H9 (cell line): ENCODE results near the gene KRTAP10-12. TPM values are rescaled to one million over a fixed set of nuclear protein-coding genes. Genes with fewer than 3 reads are reported as not detected.

Source experiments
- DNase-seq: peaks from one replicate; pipeline ENCODE4 v3.0.0-alpha.2; 2017
- H2AFZ ChIP-seq: one replicate; pipeline ENCODE4 v1.6.1; 2013; ENCODE audit warnings: mild to moderate bottlenecking, low read length, control low read depth, moderate library complexity
- H2AK5ac ChIP-seq: 2 replicates; pipeline ENCODE4 v1.6.1; 2013; ENCODE audit warnings: low read length, control low read depth, mixed read lengths; ENCODE audit not compliant: insufficient read length
- H2BK120ac ChIP-seq: one replicate; pipeline ENCODE4 v1.6.1; 2013; ENCODE audit warnings: low read depth, mild to moderate bottlenecking, low read length, control low read depth, inconsistent platforms; ENCODE audit not compliant: poor library complexity, severe bottlenecking
- H2BK12ac ChIP-seq: 2 replicates; pipeline ENCODE4 v1.6.1; 2013; ENCODE audit warnings: low read length, control low read depth, mixed read lengths, low read depth; ENCODE audit not compliant: insufficient read length
- H2BK15ac ChIP-seq: 2 replicates; pipeline ENCODE4 v1.6.1; 2013; ENCODE audit warnings: low read depth, low read length, control low read depth
- H2BK20ac ChIP-seq: one replicate; pipeline ENCODE4 v1.6.1; 2013; ENCODE audit warnings: low read depth, mild to moderate bottlenecking, low read length, control low read depth, inconsistent platforms; ENCODE audit not compliant: poor library complexity, severe bottlenecking
- H2BK5ac ChIP-seq: 2 replicates; pipeline ENCODE4 v1.6.1; 2013; ENCODE audit warnings: low read length, control low read depth, mixed read lengths; ENCODE audit not compliant: insufficient read length
- H3K14ac ChIP-seq: 2 replicates; pipeline ENCODE4 v1.6.1; 2013; ENCODE audit warnings: low read length, control low read depth; ENCODE audit not compliant: insufficient read depth
- H3K18ac ChIP-seq: 2 replicates; pipeline ENCODE4 v1.6.1; 2013; ENCODE audit warnings: low read depth, mild to moderate bottlenecking, mixed read lengths, low read length, control low read depth; ENCODE audit not compliant: insufficient read length
- H3K23ac ChIP-seq: 2 replicates; pipeline ENCODE4 v1.6.1; 2013; ENCODE audit warnings: low read length, control low read depth, mixed read lengths, low read depth; ENCODE audit not compliant: insufficient read length
- H3K23me2 ChIP-seq: 2 replicates; pipeline ENCODE4 v1.6.1; 2013; ENCODE audit warnings: low read depth, mild to moderate bottlenecking, mixed read lengths, low read length, control low read depth; ENCODE audit not compliant: insufficient read length, poor library complexity, severe bottlenecking
- H3K27ac ChIP-seq: 2 replicates; pipeline ENCODE4 v1.5.1; 2013; ENCODE audit warnings: low read length, control low read depth, mixed read lengths, low read depth; ENCODE audit not compliant: insufficient read length
- H3K27me3 ChIP-seq: 2 replicates; pipeline ENCODE4 v1.6.1; 2013; ENCODE audit warnings: low read length, control low read depth, inconsistent platforms; ENCODE audit not compliant: insufficient read depth
- H3K4ac ChIP-seq: 2 replicates; pipeline ENCODE4 v1.6.1; 2013; ENCODE audit warnings: low read depth, mild to moderate bottlenecking, control low read depth, inconsistent platforms, low read length, moderate library complexity
- H3K4me1 ChIP-seq: 2 replicates; pipeline ENCODE4 v1.6.1; 2013; ENCODE audit warnings: low read length, control low read depth, inconsistent platforms; ENCODE audit not compliant: insufficient read depth
- H3K4me2 ChIP-seq: 2 replicates; pipeline ENCODE4 v1.6.1; 2013; ENCODE audit warnings: low read length, control low read depth, mixed read lengths; ENCODE audit not compliant: insufficient read length, insufficient read depth
- H3K56ac ChIP-seq: 2 replicates; pipeline ENCODE4 v1.6.1; 2013; ENCODE audit warnings: low read depth, mild to moderate bottlenecking, mixed read lengths, low read length, control low read depth; ENCODE audit not compliant: insufficient read length
- H3K79me1 ChIP-seq: 2 replicates; pipeline ENCODE4 v1.6.1; 2013; ENCODE audit warnings: low read depth, mild to moderate bottlenecking, moderate library complexity, low read length, control low read depth, inconsistent platforms; ENCODE audit not compliant: insufficient read depth, poor library complexity, severe bottlenecking
- H3K79me2 ChIP-seq: 2 replicates; pipeline ENCODE4 v1.6.1; 2013; ENCODE audit warnings: low read length, control low read depth, inconsistent platforms; ENCODE audit not compliant: insufficient read depth
- H3K9ac ChIP-seq: 2 replicates; pipeline ENCODE4 v1.6.1; 2013; ENCODE audit warnings: low read length, control low read depth, mixed read lengths; ENCODE audit not compliant: insufficient read length; ENCODE audit errors: extremely low read depth
- H3K9me3 ChIP-seq: one replicate; pipeline ENCODE4 v1.6.1; 2013; ENCODE audit warnings: low read depth, low read length, inconsistent platforms; ENCODE audit not compliant: control insufficient read depth
- H3T11ph ChIP-seq: one replicate; pipeline ENCODE4 v1.6.1; 2013; ENCODE audit warnings: mild to moderate bottlenecking, low read length, control low read depth, inconsistent platforms
- H4K20me1 ChIP-seq: one replicate; pipeline ENCODE4 v1.6.1; 2013; ENCODE audit not compliant: control insufficient read depth, insufficient read length, insufficient read depth
- H4K5ac ChIP-seq: 2 replicates; pipeline ENCODE4 v1.6.1; 2013; ENCODE audit warnings: low read depth, mild to moderate bottlenecking, mixed read lengths, low read length, control low read depth; ENCODE audit not compliant: insufficient read length
- H4K8ac ChIP-seq: replicated peaks from 2 replicates; pipeline ENCODE4 v1.6.1; 2013; ENCODE audit warnings: low read length, control low read depth, mixed read lengths, low read depth; ENCODE audit not compliant: insufficient read length
- H4K91ac ChIP-seq: 2 replicates; pipeline ENCODE4 v1.6.1; 2013; ENCODE audit warnings: low read depth, mild to moderate bottlenecking, moderate library complexity, mixed read lengths, low read length, control low read depth; ENCODE audit not compliant: insufficient read length
- H3K27ac Mint-ChIP-seq, 3 experiments: 2 replicates in 2 of 3; 3 replicates in 1 of 3; pipeline ENCODE4 v1.8.0; 2020 to 2021; ENCODE audit warnings: mixed read lengths in 3 of 3, mild to moderate bottlenecking in 1 of 3, moderate library complexity in 1 of 3
- H3K27me3 Mint-ChIP-seq: 2 replicates; pipeline ENCODE4 v1.8.0; 2021; ENCODE audit warnings: low read depth, mild to moderate bottlenecking, moderate library complexity, mixed read lengths
- H3K36me3 Mint-ChIP-seq, 3 experiments: 2 replicates in 2 of 3; 3 replicates in 1 of 3; pipeline ENCODE4 v1.8.0; 2020 to 2021; ENCODE audit warnings: low read depth in 3 of 3, mixed read lengths in 3 of 3; ENCODE audit not compliant: insufficient read depth in 1 of 3
- H3K4me1 Mint-ChIP-seq, 2 experiments: 2 replicates each; pipeline ENCODE4 v1.8.0; 2020; ENCODE audit warnings: mixed read lengths in 2 of 2
- H3K4me3 Mint-ChIP-seq, 2 experiments: 2 replicates in 1 of 2; 3 replicates in 1 of 2; pipeline ENCODE4 v1.8.0; 2020 to 2021; ENCODE audit warnings: mild to moderate bottlenecking in 2 of 2, mixed read lengths in 2 of 2, moderate library complexity in 1 of 2
- H3K9me3 Mint-ChIP-seq, 2 experiments: 2 replicates in 1 of 2; 3 replicates in 1 of 2; pipeline ENCODE4 v1.8.0; 2020; ENCODE audit warnings: mild to moderate bottlenecking in 2 of 2, mixed read lengths in 2 of 2, moderate library complexity in 1 of 2
- WGBS: extraction: QIAGEN DNeasy Blood & Tissue Kit; methylation state at CpG from one replicate; pipeline ENCODE4 v1.1.7; 2013; ENCODE audit warnings: missing lambda C conversion rate, low lambda C conversion rate, mixed read lengths; ENCODE audit not compliant: insufficient read length; ENCODE audit errors: extremely low coverage; 5-methylcytosine and 5-hydroxymethylcytosine counted together
- total RNA-seq: library from RNA; stranded (reverse); gene quantifications from 2 replicates; pipeline ENCODE4 v1.2.1, GENCODE V29; 2021
- TF ChIP-seq, protein P1 (sequence below): fragments of 200-600 bp; sonication (generic); conservative IDR thresholded peaks from 3 replicates; pipeline ENCODE4 v1.8.0; 2021; ENCODE audit warnings: antibody characterized with exemption, mild to moderate bottlenecking

KRTAP10-12 gene
- total RNA-seq, 1 experiment from 2014 or later, result not detected

DNA sequence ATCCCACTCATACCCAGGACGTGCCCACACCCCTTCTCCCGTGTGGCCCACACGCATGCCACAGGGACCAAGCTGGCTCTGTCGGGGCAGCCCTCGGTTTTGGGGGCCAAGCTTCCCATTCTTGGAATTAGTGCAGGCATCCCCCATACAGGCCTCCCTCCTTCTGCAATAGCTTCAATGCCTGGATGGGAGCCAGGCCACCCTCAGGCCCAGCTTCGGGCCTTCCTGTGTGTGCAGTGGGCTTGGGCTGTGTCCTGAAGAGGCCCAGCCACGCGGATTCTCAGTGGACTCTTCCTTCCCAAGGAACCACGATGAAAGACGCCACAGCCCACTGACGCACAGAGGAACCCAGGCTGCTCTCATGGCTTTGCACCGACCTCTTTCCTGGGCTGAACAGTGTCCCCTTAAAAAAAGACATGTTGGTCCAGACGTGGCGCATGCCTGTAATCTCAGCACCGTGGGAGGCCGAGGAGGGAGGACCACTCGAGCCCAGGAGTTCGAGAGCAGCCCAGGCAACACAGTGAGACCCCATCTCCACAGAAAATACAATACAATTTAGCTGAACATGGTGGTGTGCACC, 47.4 kb upstream of the KRTAP10-12 start:
- Mint-ChIP-seq H3K27ac (no peak overlapping the region; a peak in 1 of 7 replicates), H3K27me3 (peaks cover 15% of the 10 kb centered on the region), H3K4me3 (no peak overlapping the region), H3K9me3 (peaks cover 15 to 19% of the 10 kb centered on the region in 2 experiments), H3K36me3 (peaks cover 11 to 16% (median 11%) of the 10 kb centered on the region in 3 experiments), H3K4me1 (peaks cover 14 to 20% of the 10 kb centered on the region in 2 experiments)
- no peak overlapping the region for H2BK20ac ChIP-seq
- no peak overlapping the region for H3K18ac ChIP-seq
- no peak overlapping the region for H2BK12ac ChIP-seq
- H3K9ac ChIP-seq, result no peak overlapping the region
- no peaks in the 10 kb centered on the region for H3K79me1 ChIP-seq
- H2AFZ ChIP-seq, result no peak overlapping the region
- no peak overlapping the region for H2BK5ac ChIP-seq
- H4K8ac ChIP-seq, result no peak overlapping the region
- H2BK120ac ChIP-seq, result no peak overlapping the region
- H4K20me1 ChIP-seq, result no peaks in the 10 kb centered on the region
- H4K91ac ChIP-seq, result no peak overlapping the region
- no peaks in the 10 kb centered on the region for H3K9me3 ChIP-seq
- no peak overlapping the region for H3K4ac ChIP-seq
- H3K27me3 ChIP-seq, result no peaks in the 10 kb centered on the region
- no peak overlapping the region for H3K23ac ChIP-seq
- TF ChIP-seq, protein P1, sequence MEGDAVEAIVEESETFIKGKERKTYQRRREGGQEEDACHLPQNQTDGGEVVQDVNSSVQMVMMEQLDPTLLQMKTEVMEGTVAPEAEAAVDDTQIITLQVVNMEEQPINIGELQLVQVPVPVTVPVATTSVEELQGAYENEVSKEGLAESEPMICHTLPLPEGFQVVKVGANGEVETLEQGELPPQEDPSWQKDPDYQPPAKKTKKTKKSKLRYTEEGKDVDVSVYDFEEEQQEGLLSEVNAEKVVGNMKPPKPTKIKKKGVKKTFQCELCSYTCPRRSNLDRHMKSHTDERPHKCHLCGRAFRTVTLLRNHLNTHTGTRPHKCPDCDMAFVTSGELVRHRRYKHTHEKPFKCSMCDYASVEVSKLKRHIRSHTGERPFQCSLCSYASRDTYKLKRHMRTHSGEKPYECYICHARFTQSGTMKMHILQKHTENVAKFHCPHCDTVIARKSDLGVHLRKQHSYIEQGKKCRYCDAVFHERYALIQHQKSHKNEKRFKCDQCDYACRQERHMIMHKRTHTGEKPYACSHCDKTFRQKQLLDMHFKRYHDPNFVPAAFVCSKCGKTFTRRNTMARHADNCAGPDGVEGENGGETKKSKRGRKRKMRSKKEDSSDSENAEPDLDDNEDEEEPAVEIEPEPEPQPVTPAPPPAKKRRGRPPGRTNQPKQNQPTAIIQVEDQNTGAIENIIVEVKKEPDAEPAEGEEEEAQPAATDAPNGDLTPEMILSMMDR, result no peak
- no peaks in the 10 kb centered on the region for H3K4me1 ChIP-seq
- no peak overlapping the region for H2BK15ac ChIP-seq
- no peak overlapping the region for H3K56ac ChIP-seq
- no peak overlapping the region for H3T11ph ChIP-seq
- no peak overlapping the region for H3K14ac ChIP-seq
- H4K5ac ChIP-seq, result no peak overlapping the region
- H3K23me2 ChIP-seq, result peaks cover 2% of the 10 kb centered on the region
- no peak overlapping the region for H3K4me2 ChIP-seq
- no peak for DNase-seq
- no peak overlapping the region for H3K27ac ChIP-seq
- no peak overlapping the region for H2AK5ac ChIP-seq
- WGBS, result no CpG with 5 or more reads among the region's 18 CpGs
- H3K79me2 ChIP-seq, result no peaks in the 10 kb centered on the region
